ENCODE data around the gene PARP11. TPM values are rescaled to one million over a fixed set of nuclear protein-coding genes. Genes with fewer than 3 reads are reported as not detected.

The PARP11 gene
- total and polyA plus RNA-seq, 11 donors = 1.5 to 10.5 (median 5.1) TPM

DNA sequence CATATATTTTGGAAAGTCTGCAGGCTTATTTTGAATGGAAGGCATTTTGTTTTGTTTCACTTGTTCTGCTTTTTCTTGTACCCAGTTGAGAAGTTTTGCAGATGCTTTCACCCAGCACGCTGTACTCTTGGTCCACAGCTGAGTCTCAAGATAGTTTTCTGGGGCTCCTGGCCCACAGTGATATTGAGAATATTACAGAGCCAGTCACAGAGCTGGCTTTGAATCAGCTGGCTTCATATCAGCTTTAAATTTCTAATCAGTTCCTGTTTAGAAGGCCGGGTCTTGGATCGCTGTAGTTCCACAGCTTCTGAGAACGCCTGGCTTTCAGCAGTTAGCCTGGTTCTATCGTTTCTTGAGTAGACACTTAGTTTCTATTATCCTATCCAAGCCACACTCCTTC, 32.5 kb upstream of the PARP11 start:
- intact Hi-C loops (cut with DNase I) = no loop called here
- Histone ChIP-seq H3K9me3 (no peaks in the 10 kb centered on the region), H3K27ac (no peak overlapping the region), H3K4me3 (no peak overlapping the region), H3K36me3 (no peaks in the 10 kb centered on the region), H3K4me1 (no peaks in the 10 kb centered on the region), H3K27me3 (peaks cover 0 to 10% (median 0%) of the 10 kb centered on the region in 9 donors)
- ATAC-seq = no peak
- TF ChIP-seq, protein P1, sequence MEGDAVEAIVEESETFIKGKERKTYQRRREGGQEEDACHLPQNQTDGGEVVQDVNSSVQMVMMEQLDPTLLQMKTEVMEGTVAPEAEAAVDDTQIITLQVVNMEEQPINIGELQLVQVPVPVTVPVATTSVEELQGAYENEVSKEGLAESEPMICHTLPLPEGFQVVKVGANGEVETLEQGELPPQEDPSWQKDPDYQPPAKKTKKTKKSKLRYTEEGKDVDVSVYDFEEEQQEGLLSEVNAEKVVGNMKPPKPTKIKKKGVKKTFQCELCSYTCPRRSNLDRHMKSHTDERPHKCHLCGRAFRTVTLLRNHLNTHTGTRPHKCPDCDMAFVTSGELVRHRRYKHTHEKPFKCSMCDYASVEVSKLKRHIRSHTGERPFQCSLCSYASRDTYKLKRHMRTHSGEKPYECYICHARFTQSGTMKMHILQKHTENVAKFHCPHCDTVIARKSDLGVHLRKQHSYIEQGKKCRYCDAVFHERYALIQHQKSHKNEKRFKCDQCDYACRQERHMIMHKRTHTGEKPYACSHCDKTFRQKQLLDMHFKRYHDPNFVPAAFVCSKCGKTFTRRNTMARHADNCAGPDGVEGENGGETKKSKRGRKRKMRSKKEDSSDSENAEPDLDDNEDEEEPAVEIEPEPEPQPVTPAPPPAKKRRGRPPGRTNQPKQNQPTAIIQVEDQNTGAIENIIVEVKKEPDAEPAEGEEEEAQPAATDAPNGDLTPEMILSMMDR (IDR thresholded peaks at IDR 0.05) = no peak
- no peak for TF ChIP-seq POLR2A (IDR thresholded peaks at IDR 0.05)
- DNase-seq = no peak
- 54 to 73% (median 69%) methylated on average over 5 of the region's 5 CpGs for WGBS, 4 donors

DNA sequence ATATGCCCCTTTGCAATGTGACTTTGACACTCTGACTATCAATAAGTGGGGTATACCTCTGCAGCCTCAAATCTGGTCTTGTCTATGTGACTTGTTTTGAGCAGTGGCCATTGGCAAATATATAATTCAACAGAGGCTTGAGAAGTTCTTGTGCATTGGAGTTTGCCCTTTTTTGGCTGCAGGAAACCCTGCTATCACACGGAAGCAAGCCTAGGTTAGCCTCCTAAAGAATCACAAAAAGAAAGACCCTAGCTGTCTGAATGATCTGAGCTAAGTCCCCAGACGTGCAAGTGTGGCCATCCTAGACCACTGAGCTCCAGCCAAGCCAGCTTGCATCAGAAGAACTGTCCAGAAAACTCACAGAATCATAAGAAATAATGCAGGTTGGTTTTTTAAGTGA, 31.8 kb upstream of the PARP11 start:
- Histone ChIP-seq H3K27me3 (peaks cover 0 to 13% (median 0%) of the 10 kb centered on the region in 9 donors), H3K4me3 (no peak overlapping the region), H3K4me1 (no peaks in the 10 kb centered on the region), H3K9me3 (no peaks in the 10 kb centered on the region), H3K27ac (no peak overlapping the region), H3K36me3 (no peaks in the 10 kb centered on the region)
- intact Hi-C loops (cut with DNase I) = no loop called here
- WGBS, 4 donors = 38 to 61% (median 51%) methylated on average over 2 of the region's 2 CpGs
- TF ChIP-seq, protein P1 (IDR thresholded peaks at IDR 0.05) = no peak
- TF ChIP-seq POLR2A (IDR thresholded peaks at IDR 0.05) = no peak
- ATAC-seq (no peak), DNase-seq (no peak)

DNA sequence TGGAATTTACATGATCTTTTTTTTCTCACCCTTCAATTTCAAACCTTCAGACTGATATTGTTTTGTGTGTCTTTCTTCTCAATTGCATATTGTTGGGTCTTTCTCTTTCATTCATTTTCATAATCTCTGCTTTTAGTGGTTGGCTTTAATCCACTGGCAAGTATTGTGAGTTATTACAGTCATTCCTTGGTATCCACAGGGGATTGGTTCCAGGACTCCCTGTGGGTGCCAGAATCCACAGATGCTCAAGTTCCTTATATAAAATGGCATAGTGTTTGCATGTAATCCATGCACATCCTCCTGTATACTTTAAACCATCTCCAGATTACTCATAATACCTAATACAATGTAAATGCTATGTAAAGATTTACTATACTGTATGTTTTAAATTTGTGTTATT, 29.7 kb upstream of the PARP11 start:
- TF ChIP-seq, protein P1 (IDR thresholded peaks at IDR 0.05) = no peak
- no peak for TF ChIP-seq POLR2A (IDR thresholded peaks at IDR 0.05)
- no peak overlapping the region for H3K4me3 ChIP-seq

DNA sequence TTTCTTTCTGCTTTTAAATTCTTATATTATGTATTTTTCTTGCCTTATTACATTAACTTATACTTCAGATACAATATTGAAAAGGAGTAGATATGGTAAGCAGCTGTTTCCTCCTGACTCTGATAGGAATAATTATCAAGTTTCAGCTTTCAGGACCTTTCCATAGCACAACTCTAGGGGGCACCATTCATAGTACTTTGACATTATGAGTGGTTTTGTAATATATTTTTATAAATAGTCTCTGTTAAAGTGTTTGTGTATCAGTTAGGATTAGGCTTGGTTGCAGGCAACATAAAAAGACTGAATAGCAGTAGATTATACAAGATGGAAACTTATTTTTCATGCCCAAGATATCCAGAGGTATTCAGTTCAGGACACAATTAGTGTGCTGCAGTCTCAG, 27.9 kb upstream of the PARP11 start:
- Histone ChIP-seq H3K4me1 (peaks cover 0 to 31% (median 0%) of the 10 kb centered on the region in 12 donors), H3K4me3 (no peak overlapping the region), H3K27me3 (peaks cover 0 to 10% (median 0%) of the 10 kb centered on the region in 9 donors), H3K36me3 (no peaks in the 10 kb centered on the region), H3K9me3 (no peaks in the 10 kb centered on the region), H3K27ac (no peak overlapping the region)
- intact Hi-C loops (cut with DNase I) = no loop called here
- ATAC-seq (no peak), DNase-seq (no peak)
- no peak for TF ChIP-seq POLR2A (IDR thresholded peaks at IDR 0.05)
- TF ChIP-seq, protein P1 (IDR thresholded peaks at IDR 0.05) = no peak

More for the DNA sequence above, 29.7 kb upstream of the PARP11 start:
- H3K9me3 ChIP-seq = no peaks in the 10 kb centered on the region
- no peak overlapping the region for H3K27ac ChIP-seq
- ATAC-seq = no peak
- no peaks in the 10 kb centered on the region for H3K36me3 ChIP-seq
- intact Hi-C loops (cut with DNase I) = no loop called here
- peaks cover 0 to 15% (median 0%) of the 10 kb centered on the region in 12 donors for H3K4me1 ChIP-seq
- no peak for DNase-seq
- peaks cover 0 to 13% (median 0%) of the 10 kb centered on the region in 9 donors for H3K27me3 ChIP-seq
